Esophagus squamous epithelium (tissue), 5 donors: ENCODE measurements around the gene COL4A1. TPM values are rescaled to one million over a fixed set of nuclear protein-coding genes. Genes with fewer than 3 reads are reported as not detected.

Experiments
- DNase-seq: peaks from one replicate; lab custom pipeline; 2025; lab: John Stamatoyannopoulos, UW
- H3K27ac ChIP-seq, 4 donors: fragments of 200-600 bp; sonication (generic); one replicate each; pipeline ENCODE4 v1.5.1; 2016 to 2019; ENCODE audit warnings: mild to moderate bottlenecking in 1 of 4
- H3K27me3 ChIP-seq, 4 donors: fragments of 200-600 bp; sonication (generic); 1 replicate in 3 of 4; 2 replicates in 1 of 4; pipeline versions ENCODE4 v1.5.1 to v1.6.0; 2017 to 2021; ENCODE audit warnings: antibody characterized with exemption in 1 of 4
- H3K36me3 ChIP-seq, 3 donors: fragments of 200-600 bp; sonication (generic); one replicate each; pipeline ENCODE4 v1.5.1; 2016 to 2019
- H3K4me1 ChIP-seq, 3 donors: fragments of 200-600 bp; sonication (generic); one replicate each; pipeline ENCODE4 v1.5.1; 2017 to 2019
- H3K4me3 ChIP-seq, 4 donors: fragments of 200-600 bp; sonication (generic); 1 replicate in 3 of 4; 2 replicates in 1 of 4; pipeline ENCODE4 v1.5.1; 2016 to 2019; ENCODE audit warnings: mild to moderate bottlenecking in 2 of 4, moderate library complexity in 1 of 4
- H3K9me3 ChIP-seq, 3 donors: fragments of 200-600 bp; sonication (generic); one replicate each; pipeline ENCODE4 v1.5.1; 2016 to 2019
- CTCF ChIP-seq, 6 experiments: fragments of 450-650 bp in 4 of 6; fragments of 200-600 bp in 2 of 6; sonication (generic) in 2 of 6; IDR thresholded peaks; one replicate each; pipeline ENCODE4 v1.5.1; 2016 to 2019; ENCODE audit warnings: antibody characterized with exemption in 6 of 6, mild to moderate bottlenecking in 4 of 6, moderate library complexity in 4 of 6
- POLR2A ChIP-seq, 4 donors: fragments of 450-650 bp; IDR thresholded peaks; one replicate each; pipeline ENCODE4 v1.6.1; 2017; ENCODE audit warnings: antibody characterized with exemption in 4 of 4, mild to moderate bottlenecking in 4 of 4, moderate library complexity in 3 of 4
- WGBS, 2 donors: methylation state at CpG; one replicate each; pipeline ENCODE4 v1.1.5; 2018; 5-methylcytosine and 5-hydroxymethylcytosine counted together
- intact Hi-C: fragments of 100-400 bp; cut with DNase I; formaldehyde crosslinking; loops from one replicate; pipeline ENCODE4 v1.15.0; 2022
- total RNA-seq, 4 donors: library from RNA; depleted of rRNA; stranded (reverse); fragments of >200 nt; gene quantifications; one replicate each; pipeline ENCODE4 v1.1.0, GENCODE V29; 2016
- donor health status: DM: yes; HTN: yes; CAD: no.

Gene COL4A1
- total RNA-seq, 4 donors from 2014 or later: 8.9 to 97.1 (median 40.2) TPM

GRCh38 chr13:110166598-110166997 lies 140.4 kb downstream of the COL4A1 start:
- no peaks in the 10 kb centered on the region for H3K9me3 ChIP-seq
- H3K4me3 ChIP-seq: no peak overlapping the region
- no peaks in the 10 kb centered on the region for H3K4me1 ChIP-seq
- DNase-seq: no peak
- 41 to 51% methylated on average over 4 of the region's 4 CpGs for WGBS, 2 donors
- intact Hi-C loops: no loop called here
- peaks cover 0 to 3% (median 0%) of the 10 kb centered on the region in 4 donors for H3K27me3 ChIP-seq
- peaks cover 0 to 68% (median 0%) of the 10 kb centered on the region in 3 donors for H3K36me3 ChIP-seq
- no peak for TF ChIP-seq CTCF (IDR thresholded peaks at IDR 0.05)
- TF ChIP-seq POLR2A (IDR thresholded peaks at IDR 0.05): no peak
- H3K27ac ChIP-seq: no peak overlapping the region

- Histone ChIP-seq H3K4me1 (no peaks in the 10 kb centered on the region), H3K36me3 (peaks cover 0 to 68% (median 0%) of the 10 kb centered on the region in 3 donors), H3K27ac (no peak overlapping the region), H3K27me3 (peaks cover 0 to 3% (median 0%) of the 10 kb centered on the region in 4 donors), H3K4me3 (no peak overlapping the region), H3K9me3 (no peaks in the 10 kb centered on the region)
- TF ChIP-seq POLR2A (IDR thresholded peaks at IDR 0.05) (no peak), CTCF (IDR thresholded peaks at IDR 0.05) (no peak)
- WGBS, 2 donors: 68 to 88% methylated on average over 3 to 7 of the region's 8 CpGs
- no peak for DNase-seq
- intact Hi-C loops: no loop called here
Observed at GRCh38 chr13:110164706-110165105, 142.3 kb downstream of the COL4A1 start.

GRCh38 chr13:110162866-110163658 lies 143.9 kb downstream of the COL4A1 start:
- peaks cover 0 to 3% (median 0%) of the 10 kb centered on the region in 4 donors for H3K27me3 ChIP-seq
- H3K4me1 ChIP-seq: peaks cover 0 to 3% (median 0%) of the 10 kb centered on the region in 3 donors
- H3K27ac ChIP-seq: no peak overlapping the region
- DNase-seq: no peak
- H3K4me3 ChIP-seq: no peak overlapping the region
- H3K9me3 ChIP-seq: no peaks in the 10 kb centered on the region
- 64 to 81% methylated on average over 10 to 11 of the region's 11 CpGs for WGBS, 2 donors
- no peak for TF ChIP-seq POLR2A (IDR thresholded peaks at IDR 0.05)
- TF ChIP-seq CTCF (IDR thresholded peaks at IDR 0.05): no peak
- H3K36me3 ChIP-seq: peaks cover 0 to 76% (median 0%) of the 10 kb centered on the region in 3 donors
- intact Hi-C loops: no loop called here

GRCh38 chr13:110162053-110162452 lies 144.9 kb downstream of the COL4A1 start:
- intact Hi-C loops: no loop called here
- Histone ChIP-seq H3K4me3 (no peak overlapping the region), H3K27me3 (no peaks in the 10 kb centered on the region), H3K36me3 (peaks cover 0 to 70% (median 0%) of the 10 kb centered on the region in 3 donors), H3K4me1 (peaks cover 0 to 7% (median 0%) of the 10 kb centered on the region in 3 donors), H3K27ac (no peak overlapping the region), H3K9me3 (no peaks in the 10 kb centered on the region)
- WGBS, 2 donors: 81 to 89% methylated on average over 11 of the region's 11 CpGs
- DNase-seq: no peak
- TF ChIP-seq POLR2A (IDR thresholded peaks at IDR 0.05) (no peak), CTCF (IDR thresholded peaks at IDR 0.05) (no peak)
